Measurements from ENCODE around the gene SEPTIN3. TPM values are rescaled to one million over a fixed set of nuclear protein-coding genes. Genes with fewer than 3 reads are reported as not detected.

SEPTIN3 gene
- total RNA-seq, 4 donors from 2014 or later: 0.76 to 1.2 (median 0.96) TPM

DNA sequence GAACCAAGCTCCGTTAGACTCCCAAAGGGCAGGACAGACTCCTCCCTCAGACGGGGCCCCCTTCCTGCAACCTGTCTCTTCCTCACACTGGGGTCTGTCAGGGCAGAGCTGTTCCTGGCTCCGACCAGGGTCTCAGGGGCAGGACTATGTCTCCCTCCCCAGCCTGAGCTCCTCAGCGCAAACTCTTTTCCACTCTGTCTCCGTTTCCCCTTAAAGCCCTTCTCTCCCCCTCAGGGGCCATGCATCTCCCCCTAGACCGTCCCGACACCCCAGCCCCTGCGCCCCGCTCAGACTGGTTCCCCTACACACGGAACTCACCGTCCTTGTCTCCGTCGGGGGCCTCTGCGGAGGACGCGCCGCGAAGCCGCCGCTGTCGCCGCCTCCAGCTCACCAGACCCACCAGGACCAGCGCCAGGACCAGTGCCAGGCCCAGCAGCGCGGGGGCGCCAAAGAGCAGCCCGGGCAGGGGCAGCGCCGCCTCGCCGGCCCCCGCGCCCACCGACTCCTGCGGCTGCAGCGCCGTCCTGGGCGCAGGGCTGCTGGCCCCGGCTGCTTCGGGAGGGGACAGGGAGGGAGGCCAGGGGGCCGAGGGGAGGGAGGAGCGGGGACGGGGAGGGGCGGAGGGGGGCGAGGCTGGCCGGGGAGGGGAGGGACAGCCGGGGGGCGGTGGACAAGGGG lies 43.3 kb upstream of the SEPTIN3 start:
- no peak for TF ChIP-seq POLR2A (IDR thresholded peaks at IDR 0.05)
- TF ChIP-seq, protein P1, sequence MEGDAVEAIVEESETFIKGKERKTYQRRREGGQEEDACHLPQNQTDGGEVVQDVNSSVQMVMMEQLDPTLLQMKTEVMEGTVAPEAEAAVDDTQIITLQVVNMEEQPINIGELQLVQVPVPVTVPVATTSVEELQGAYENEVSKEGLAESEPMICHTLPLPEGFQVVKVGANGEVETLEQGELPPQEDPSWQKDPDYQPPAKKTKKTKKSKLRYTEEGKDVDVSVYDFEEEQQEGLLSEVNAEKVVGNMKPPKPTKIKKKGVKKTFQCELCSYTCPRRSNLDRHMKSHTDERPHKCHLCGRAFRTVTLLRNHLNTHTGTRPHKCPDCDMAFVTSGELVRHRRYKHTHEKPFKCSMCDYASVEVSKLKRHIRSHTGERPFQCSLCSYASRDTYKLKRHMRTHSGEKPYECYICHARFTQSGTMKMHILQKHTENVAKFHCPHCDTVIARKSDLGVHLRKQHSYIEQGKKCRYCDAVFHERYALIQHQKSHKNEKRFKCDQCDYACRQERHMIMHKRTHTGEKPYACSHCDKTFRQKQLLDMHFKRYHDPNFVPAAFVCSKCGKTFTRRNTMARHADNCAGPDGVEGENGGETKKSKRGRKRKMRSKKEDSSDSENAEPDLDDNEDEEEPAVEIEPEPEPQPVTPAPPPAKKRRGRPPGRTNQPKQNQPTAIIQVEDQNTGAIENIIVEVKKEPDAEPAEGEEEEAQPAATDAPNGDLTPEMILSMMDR (IDR thresholded peaks at IDR 0.05): no peak
- DNase-seq (ENCODE audit: low spot score in 2 of 2): peak in 1 of 2 donors; percentile 91
- intact Hi-C loops (cut with DNase I; ENCODE audit: low total_unique reads): no loop called here
- WGBS, 2 donors: 8 to 11% methylated on average over 16 to 28 of the region's 48 CpGs
- no peak overlapping the region for H3K4me3 ChIP-seq (ENCODE audit: low read depth, poor library complexity, severe bottlenecking)

DNA sequence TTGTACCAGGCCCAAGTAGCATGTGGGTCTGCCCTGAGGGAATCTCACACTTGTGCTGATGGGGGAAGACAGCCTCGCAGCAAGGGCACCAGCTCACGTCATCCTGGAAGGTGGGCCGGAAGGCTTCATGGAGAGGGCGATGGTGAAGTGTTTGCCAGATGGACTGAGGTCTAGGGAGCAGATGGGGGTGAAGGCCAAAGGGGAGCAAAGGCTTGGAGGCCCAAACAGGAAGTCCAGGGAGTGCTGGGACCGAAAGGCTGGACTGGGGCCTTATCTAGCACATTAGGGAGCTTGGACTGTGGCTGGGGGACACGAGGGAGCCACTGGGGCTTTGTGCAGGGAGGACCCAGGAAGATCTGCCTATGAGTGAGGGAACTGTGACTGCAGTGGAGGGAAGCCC lies 41.4 kb upstream of the SEPTIN3 start:
- 84 to 89% methylated on average over 6 of the region's 6 CpGs for WGBS, 2 donors
- TF ChIP-seq POLR2A (IDR thresholded peaks at IDR 0.05): no peak
- TF ChIP-seq, protein P1 (IDR thresholded peaks at IDR 0.05): no peak
- H3K4me3 ChIP-seq (ENCODE audit: low read depth, poor library complexity, severe bottlenecking): no peak overlapping the region
- intact Hi-C loops (cut with DNase I; ENCODE audit: low total_unique reads): no loop called here
- DNase-seq (ENCODE audit: low spot score in 2 of 2): no peak

DNA sequence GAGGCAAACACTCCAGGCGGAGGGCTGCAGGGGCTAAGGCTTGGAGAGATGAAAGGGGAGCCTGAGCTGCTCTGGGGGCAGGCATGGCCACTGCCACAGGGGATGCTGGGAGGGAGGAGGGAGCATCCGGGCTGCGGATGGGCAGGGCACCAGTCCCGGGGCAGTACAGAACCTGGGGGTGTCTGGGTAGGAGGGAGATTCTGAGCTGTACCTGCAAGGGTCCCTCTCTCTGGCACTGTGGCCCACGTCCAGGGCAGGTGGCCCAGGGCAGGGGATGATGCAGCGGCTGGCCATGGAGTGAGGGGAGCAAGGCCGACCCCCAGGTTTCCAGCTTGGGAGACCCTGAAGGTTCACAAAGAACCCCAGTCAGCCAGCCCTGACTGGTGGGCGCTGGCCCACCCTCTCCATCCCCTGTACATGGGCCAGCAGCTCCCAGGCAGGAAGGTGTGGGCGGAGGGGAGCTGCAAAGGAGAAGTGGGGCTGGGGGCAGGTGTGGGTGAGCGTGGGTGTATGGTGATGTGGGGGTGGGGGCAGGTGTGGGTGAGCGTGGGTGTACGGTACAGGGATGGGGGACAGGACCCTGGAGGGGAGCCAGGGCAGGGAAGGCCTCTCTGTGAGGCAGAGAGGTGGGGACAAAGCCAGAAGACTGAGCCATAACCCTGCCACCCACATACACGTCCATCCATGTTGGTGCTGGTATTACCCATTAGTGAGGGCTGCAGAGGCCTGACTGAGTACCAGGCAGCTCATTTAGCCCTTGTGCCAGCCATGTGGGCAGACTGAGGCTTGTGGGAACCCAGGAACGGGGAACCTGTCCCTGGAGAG lies 40.4 kb upstream of the SEPTIN3 start:
- TF ChIP-seq, protein P1 (IDR thresholded peaks at IDR 0.05): no peak
- no peak for TF ChIP-seq POLR2A (IDR thresholded peaks at IDR 0.05)
- H3K4me3 ChIP-seq (ENCODE audit: low read depth, poor library complexity, severe bottlenecking): no peak overlapping the region
- intact Hi-C loops (cut with DNase I; ENCODE audit: low total_unique reads): no loop called here
- DNase-seq (ENCODE audit: low spot score in 2 of 2): no peak
- WGBS, 2 donors: 64 to 83% methylated on average over 11 to 14 of the region's 14 CpGs

DNA sequence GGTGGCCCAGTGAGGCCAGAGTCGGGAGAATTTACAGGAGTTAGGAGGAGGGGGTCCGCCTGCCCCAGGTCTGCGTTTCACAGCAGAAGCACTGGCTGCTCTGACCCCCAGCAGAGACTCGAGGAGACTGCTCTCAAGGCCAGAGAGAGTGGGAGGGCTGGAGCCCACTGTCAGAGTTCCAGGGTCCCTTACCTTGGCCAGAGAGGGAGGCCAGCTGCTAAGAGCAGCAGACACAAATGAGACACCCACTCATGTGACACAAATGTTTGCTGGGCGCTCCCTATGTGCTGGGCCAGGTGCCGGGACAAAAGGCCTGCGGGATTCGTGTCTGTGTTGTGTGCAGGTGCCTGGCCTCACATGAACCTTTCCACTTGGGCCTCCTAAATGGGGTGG lies 39.8 kb upstream of the SEPTIN3 start:
- DNase-seq (ENCODE audit: low spot score in 2 of 2): no peak
- 71 to 86% methylated on average over 8 of the region's 8 CpGs for WGBS, 2 donors
- TF ChIP-seq POLR2A (IDR thresholded peaks at IDR 0.05): no peak
- TF ChIP-seq, protein P1 (IDR thresholded peaks at IDR 0.05): no peak
- no peak overlapping the region for H3K4me3 ChIP-seq (ENCODE audit: low read depth, poor library complexity, severe bottlenecking)
- intact Hi-C loops (cut with DNase I; ENCODE audit: low total_unique reads): no loop called here

DNA sequence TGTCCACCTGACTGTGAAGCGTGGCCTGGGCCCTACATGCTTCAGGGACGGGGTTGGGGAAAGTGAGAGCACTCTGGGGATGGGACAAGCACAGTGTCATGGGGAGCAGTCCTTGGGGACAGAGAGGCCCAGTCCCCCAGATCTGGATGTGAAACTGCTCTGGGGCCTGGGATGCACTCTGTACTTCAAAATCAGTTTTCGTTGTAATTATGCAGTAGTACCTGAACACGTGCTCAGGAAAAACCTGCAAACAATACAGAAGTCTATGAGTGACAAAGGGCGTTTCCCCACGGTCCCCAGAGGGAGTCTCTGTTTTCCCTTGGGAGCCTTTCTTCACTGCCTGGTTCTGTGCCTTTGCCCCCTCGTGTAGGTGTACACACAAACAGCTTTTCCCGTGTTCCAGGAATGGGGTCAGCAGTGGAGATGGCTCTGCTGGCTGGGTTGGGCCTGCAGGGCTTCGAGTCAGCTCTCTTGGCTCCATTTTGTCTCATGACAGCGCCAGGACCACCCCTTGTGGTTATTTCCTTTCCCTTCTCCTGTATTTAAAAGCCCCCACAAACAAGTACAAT lies 37.5 kb upstream of the SEPTIN3 start:
- no peak overlapping the region for H3K4me3 ChIP-seq (ENCODE audit: low read depth, poor library complexity, severe bottlenecking)
- intact Hi-C loops (cut with DNase I; ENCODE audit: low total_unique reads): no loop called here
- DNase-seq (ENCODE audit: low spot score in 2 of 2): no peak
- 78 to 86% methylated on average over 10 of the region's 10 CpGs for WGBS, 2 donors
- TF ChIP-seq, protein P1 (IDR thresholded peaks at IDR 0.05): no peak
- no peak for TF ChIP-seq POLR2A (IDR thresholded peaks at IDR 0.05)
